HepG2 (cell line): ENCODE measurements around the gene ADAMTSL4. TPM values are rescaled to one million over a fixed set of nuclear protein-coding genes. Genes with fewer than 3 reads are reported as not detected.

ENCODE experiments used
- AGO2 ChIP-seq: fragments of 200-400 bp; formaldehyde crosslinking; optimal IDR thresholded peaks from 2 replicates; pipeline ENCODE3; 2017; ENCODE audit warnings: mild to moderate bottlenecking, low read depth, low read length, moderate library complexity
- ELF4 ChIP-seq: sonication (generic); formaldehyde crosslinking; IDR thresholded peaks from 2 replicates; pipeline ENCODE4 v1.5.0; 2020; ENCODE audit warnings: missing genetic modification reagents, mild to moderate bottlenecking, moderate library complexity, borderline replicate concordance
- HHEX ChIP-seq: IDR thresholded peaks from 2 replicates; pipeline ENCODE4 v1.6.1; 2016; ENCODE audit warnings: control low read depth
- KDM5A ChIP-seq: fragments of 200-600 bp; sonication (generic); IDR thresholded peaks from 2 replicates; pipeline ENCODE4 v1.7.0; 2018; ENCODE audit warnings: antibody characterized with exemption, mild to moderate bottlenecking, low read length, borderline replicate concordance
- KLF6 ChIP-seq: IDR thresholded peaks from 2 replicates; pipeline ENCODE4 v1.8.0; 2016; ENCODE audit warnings: missing biosample characterization, missing genetic modification reagents
- NFRKB ChIP-seq: fragments of 450-650 bp; IDR thresholded peaks from 2 replicates; pipeline ENCODE4 v1.6.1; 2017
- NKX3-1 ChIP-seq: sonication (generic); formaldehyde crosslinking; IDR thresholded peaks from 2 replicates; pipeline ENCODE4 v1.5.0; 2020; ENCODE audit warnings: missing genetic modification reagents
- PRMT3 ChIP-seq: sonication (generic); formaldehyde crosslinking; IDR thresholded peaks from 2 replicates; pipeline ENCODE4 v1.8.1; 2022; ENCODE audit warnings: low read depth, mild to moderate bottlenecking, moderate library complexity, missing genetic modification reagents, borderline replicate concordance
- SP4 ChIP-seq: sonication (generic); formaldehyde crosslinking; IDR thresholded peaks from 2 replicates; pipeline ENCODE4 v1.8.1; 2023; ENCODE audit warnings: mild to moderate bottlenecking, missing genetic modification reagents
- ZFP41 ChIP-seq: sonication (generic); formaldehyde crosslinking; IDR thresholded peaks from 2 replicates; pipeline ENCODE4 v1.4.0; 2020; ENCODE audit warnings: mild to moderate bottlenecking, missing genetic modification reagents, borderline replicate concordance
- ZFP90 ChIP-seq: sonication (generic); formaldehyde crosslinking; IDR thresholded peaks from 2 replicates; pipeline ENCODE4 v1.8.0; 2022; ENCODE audit warnings: missing genetic modification reagents, mild to moderate bottlenecking, inconsistent platforms, borderline replicate concordance
- ZNF367 ChIP-seq: sonication (generic); formaldehyde crosslinking; IDR thresholded peaks from 2 replicates; pipeline ENCODE4 v1.4.0; 2020; ENCODE audit warnings: missing genetic modification reagents, borderline replicate concordance
- ZNF382 ChIP-seq: sonication (generic); formaldehyde crosslinking; IDR thresholded peaks from 2 replicates; pipeline ENCODE4 v1.5.0; 2020; ENCODE audit warnings: missing genetic modification reagents, mild to moderate bottlenecking, borderline replicate concordance
- ZNF746 ChIP-seq: sonication (generic); formaldehyde crosslinking; IDR thresholded peaks from 2 replicates; pipeline ENCODE4 v1.8.0; 2022; ENCODE audit warnings: mild to moderate bottlenecking, missing genetic modification reagents
- polyA plus RNA-seq, 8 experiments: library from polyadenylated mRNA; depleted of rRNA in 3 of 8; stranded (reverse) in 7 of 8; unstranded in 1 of 8; fragments of >200 nt; fragmentation: Illumina TruSeq in 4 of 8; extraction: Trizol in 4 of 8; gene quantifications; 2 replicates each; pipeline versions ENCODE4 v1.2.1 to v1.2.3, GENCODE V29; 2011 to 2016; ENCODE audit warnings: low read depth in 4 of 8, missing spikeins in 1 of 8, mixed read lengths in 1 of 8; ENCODE audit not compliant: insufficient read depth in 1 of 8
- total RNA-seq, 5 experiments: library from RNA; depleted of rRNA; stranded (reverse); fragments of >200 nt; fragmentation: Illumina TruSeq; extraction: Trizol; gene quantifications; 2 replicates each; pipeline ENCODE4 v1.2.3, GENCODE V29; 2016; ENCODE audit warnings: low read depth in 1 of 5
- TF ChIP-seq, protein P1 (sequence below): sonication (generic); formaldehyde crosslinking; IDR thresholded peaks from 2 replicates; pipeline ENCODE4 v1.5.0; 2020; ENCODE audit warnings: mild to moderate bottlenecking, missing genetic modification reagents, borderline replicate concordance
- TF ChIP-seq, protein P2 (sequence below): IDR thresholded peaks from 2 replicates; pipeline ENCODE4 v1.6.1; 2012; ENCODE audit warnings: low read depth, low read length, improper control_type of control experiment
- TF ChIP-seq, protein P3 (sequence below): sonication (generic); formaldehyde crosslinking; IDR thresholded peaks from 2 replicates; pipeline ENCODE4 v1.5.0; 2020; ENCODE audit warnings: mild to moderate bottlenecking, missing genetic modification reagents
- TF ChIP-seq, protein P4 (sequence below): sonication (generic); formaldehyde crosslinking; IDR thresholded peaks from 2 replicates; pipeline ENCODE4 v1.8.0; 2023; ENCODE audit warnings: mild to moderate bottlenecking, missing genetic modification reagents
- TF ChIP-seq, protein P5 (sequence below): sonication (generic); formaldehyde crosslinking; IDR thresholded peaks from 2 replicates; pipeline ENCODE4 v1.5.0; 2020; ENCODE audit warnings: mild to moderate bottlenecking, missing genetic modification reagents

Gene ADAMTSL4
- total and polyA plus RNA-seq, 2 of the 13 experiments (the other 11 are each of a cell fraction or from before 2014, with no cell fraction given), result 3.9 to 16.4 TPM

DNA sequence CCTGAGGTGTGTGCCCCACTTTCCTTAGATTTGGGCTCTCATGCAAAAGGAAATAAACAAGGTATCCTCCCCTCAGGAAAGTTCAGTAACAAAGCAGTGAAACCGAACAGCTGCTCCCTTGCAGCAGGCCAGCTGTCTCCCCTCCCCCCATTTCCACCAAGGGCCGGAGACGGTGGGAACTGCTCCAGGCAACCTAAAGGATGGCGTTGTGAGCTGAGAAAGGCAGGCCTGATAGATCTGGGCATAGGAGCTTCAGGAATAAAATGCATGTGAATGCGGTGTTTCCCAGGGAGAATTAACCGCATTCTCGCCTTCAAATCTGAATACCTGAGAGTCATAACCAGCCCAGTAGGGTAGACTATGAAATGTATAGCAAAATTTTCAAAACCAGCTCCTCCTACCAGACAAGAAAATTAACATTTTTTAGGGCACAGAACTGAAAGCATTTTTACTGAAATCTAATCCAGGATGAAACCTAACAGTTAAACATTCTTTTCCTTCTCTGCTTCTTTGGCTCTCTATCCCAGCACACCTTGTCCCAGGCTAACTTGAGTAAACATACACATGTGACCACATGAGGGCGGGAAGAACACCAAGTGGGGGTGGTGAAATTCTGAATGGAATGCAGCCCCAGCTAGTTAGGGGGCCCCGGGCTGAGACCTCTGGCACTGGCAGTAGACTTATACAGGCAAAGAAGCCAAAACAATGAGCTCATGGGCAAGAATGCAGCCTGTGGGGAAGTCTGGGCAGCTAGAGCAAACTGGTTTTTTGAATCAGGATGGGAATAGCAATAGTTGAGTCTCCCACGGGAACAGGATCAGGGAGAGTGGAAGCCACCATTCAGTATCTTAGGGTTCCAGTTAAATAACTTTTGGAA, 18.7 kb downstream of the ADAMTSL4 start (continued):
- TF ChIP-seq NFRKB (no peak), ZNF382 (CRISPR knock-in tag) (no peak), NKX3-1 (CRISPR knock-in tag) (peak; percentile 75; the same call in 1 of the 2 replicates), ZNF367 (CRISPR knock-in tag) (no peak), ELF4 (CRISPR knock-in tag) (no peak; the same call in 1 of the 2 replicates), HHEX (no peak), SP4 (CRISPR knock-in tag) (peak; percentile 22; the same call in 1 of the 2 replicates), ZNF746 (no peak), AGO2 (peak; percentile 27), PRMT3 (CRISPR knock-in tag) (no peak), KLF6 (no peak), ZFP90 (CRISPR knock-in tag) (0 out of 2 replicates have a peak, but pooled peaks have one; percentile 39), ZFP41 (no peak), KDM5A (no peak)
- TF ChIP-seq, protein P1, sequence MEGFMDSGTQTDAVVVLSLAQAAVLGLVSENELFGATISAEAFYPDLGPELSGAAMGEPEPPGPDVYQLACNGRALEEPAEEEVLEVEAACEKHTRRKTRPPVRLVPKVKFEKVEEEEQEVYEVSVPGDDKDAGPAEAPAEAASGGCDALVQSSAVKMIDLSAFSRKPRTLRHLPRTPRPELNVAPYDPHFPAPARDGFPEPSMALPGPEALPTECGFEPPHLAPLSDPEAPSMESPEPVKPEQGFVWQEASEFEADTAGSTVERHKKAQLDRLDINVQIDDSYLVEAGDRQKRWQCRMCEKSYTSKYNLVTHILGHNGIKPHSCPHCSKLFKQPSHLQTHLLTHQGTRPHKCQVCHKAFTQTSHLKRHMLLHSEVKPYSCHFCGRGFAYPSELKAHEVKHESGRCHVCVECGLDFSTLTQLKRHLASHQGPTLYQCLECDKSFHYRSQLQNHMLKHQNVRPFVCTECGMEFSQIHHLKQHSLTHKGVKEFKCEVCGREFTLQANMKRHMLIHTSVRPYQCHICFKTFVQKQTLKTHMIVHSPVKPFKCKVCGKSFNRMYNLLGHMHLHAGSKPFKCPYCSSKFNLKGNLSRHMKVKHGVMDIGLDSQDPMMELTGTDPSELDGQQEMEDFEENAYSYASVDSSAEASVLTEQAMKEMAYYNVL (CRISPR knock-in tag), result no peak
- TF ChIP-seq, protein P2, sequence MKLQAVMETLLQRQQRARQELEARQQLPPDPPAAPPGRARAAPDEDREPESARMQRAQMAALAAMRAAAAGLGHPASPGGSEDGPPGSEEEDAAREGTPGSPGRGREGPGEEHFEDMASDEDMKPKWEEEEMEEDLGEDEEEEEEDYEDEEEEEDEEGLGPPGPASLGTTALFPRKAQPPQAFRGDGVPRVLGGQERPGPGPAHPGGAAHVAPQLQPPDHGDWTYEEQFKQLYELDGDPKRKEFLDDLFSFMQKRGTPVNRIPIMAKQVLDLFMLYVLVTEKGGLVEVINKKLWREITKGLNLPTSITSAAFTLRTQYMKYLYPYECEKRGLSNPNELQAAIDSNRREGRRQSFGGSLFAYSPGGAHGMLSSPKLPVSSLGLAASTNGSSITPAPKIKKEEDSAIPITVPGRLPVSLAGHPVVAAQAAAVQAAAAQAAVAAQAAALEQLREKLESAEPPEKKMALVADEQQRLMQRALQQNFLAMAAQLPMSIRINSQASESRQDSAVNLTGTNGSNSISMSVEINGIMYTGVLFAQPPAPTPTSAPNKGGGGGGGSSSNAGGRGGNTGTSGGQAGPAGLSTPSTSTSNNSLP, result no peak
- TF ChIP-seq, protein P3, sequence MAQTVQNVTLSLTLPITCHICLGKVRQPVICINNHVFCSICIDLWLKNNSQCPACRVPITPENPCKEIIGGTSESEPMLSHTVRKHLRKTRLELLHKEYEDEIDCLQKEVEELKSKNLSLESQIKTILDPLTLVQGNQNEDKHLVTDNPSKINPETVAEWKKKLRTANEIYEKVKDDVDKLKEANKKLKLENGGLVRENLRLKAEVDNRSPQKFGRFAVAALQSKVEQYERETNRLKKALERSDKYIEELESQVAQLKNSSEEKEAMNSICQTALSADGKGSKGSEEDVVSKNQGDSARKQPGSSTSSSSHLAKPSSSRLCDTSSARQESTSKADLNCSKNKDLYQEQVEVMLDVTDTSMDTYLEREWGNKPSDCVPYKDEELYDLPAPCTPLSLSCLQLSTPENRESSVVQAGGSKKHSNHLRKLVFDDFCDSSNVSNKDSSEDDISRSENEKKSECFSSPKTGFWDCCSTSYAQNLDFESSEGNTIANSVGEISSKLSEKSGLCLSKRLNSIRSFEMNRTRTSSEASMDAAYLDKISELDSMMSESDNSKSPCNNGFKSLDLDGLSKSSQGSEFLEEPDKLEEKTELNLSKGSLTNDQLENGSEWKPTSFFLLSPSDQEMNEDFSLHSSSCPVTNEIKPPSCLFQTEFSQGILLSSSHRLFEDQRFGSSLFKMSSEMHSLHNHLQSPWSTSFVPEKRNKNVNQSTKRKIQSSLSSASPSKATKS (CRISPR knock-in tag), result 0 out of 2 replicates have a peak, but pooled peaks have one; percentile 34
- TF ChIP-seq, protein P4, sequence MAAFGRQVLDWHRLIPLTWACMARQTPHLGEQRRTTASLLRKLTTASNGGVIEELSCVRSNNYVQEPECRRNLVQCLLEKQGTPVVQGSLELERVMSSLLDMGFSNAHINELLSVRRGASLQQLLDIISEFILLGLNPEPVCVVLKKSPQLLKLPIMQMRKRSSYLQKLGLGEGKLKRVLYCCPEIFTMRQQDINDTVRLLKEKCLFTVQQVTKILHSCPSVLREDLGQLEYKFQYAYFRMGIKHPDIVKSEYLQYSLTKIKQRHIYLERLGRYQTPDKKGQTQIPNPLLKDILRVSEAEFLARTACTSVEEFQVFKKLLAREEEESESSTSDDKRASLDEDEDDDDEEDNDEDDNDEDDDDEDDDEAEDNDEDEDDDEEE (CRISPR knock-in tag), result no peak
- TF ChIP-seq, protein P5, sequence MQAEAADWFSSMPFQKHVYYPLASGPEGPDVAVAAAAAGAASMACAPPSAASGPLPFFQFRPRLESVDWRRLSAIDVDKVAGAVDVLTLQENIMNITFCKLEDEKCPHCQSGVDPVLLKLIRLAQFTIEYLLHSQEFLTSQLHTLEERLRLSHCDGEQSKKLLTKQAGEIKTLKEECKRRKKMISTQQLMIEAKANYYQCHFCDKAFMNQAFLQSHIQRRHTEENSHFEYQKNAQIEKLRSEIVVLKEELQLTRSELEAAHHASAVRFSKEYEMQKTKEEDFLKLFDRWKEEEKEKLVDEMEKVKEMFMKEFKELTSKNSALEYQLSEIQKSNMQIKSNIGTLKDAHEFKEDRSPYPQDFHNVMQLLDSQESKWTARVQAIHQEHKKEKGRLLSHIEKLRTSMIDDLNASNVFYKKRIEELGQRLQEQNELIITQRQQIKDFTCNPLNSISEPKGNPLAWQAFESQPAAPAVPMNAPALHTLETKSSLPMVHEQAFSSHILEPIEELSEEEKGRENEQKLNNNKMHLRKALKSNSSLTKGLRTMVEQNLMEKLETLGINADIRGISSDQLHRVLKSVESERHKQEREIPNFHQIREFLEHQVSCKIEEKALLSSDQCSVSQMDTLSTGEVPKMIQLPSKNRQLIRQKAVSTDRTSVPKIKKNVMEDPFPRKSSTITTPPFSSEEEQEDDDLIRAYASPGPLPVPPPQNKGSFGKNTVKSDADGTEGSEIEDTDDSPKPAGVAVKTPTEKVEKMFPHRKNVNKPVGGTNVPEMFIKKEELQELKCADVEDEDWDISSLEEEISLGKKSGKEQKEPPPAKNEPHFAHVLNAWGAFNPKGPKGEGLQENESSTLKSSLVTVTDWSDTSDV, result no peak
